ENCODE results near the gene PLK3.

PLK3 gene

GRCh38 chr1:44775930-44776729 is 24.0 kb upstream of the PLK3 start:
- no peak for TF ChIP-seq CTCF (IDR thresholded peaks at IDR 0.05; ENCODE audit: low read length)
- TF ChIP-seq EZH2phosphoT487 (IDR thresholded peaks at IDR 0.05; ENCODE audit: low read length) = no peak
- no peak for TF ChIP-seq EZH2 (optimal IDR thresholded peaks at IDR 0.05; ENCODE audit: low read depth, low read length)
- H3K36me3 ChIP-seq (replicated peaks; ENCODE audit: insufficient read depth, low read length) = peaks cover 18% of the 10 kb centered on the region
- H3K4me3 ChIP-seq (ENCODE audit: low read length) = peak overlapping the region; percentile 98
- H3K27ac ChIP-seq (ENCODE audit: low read length) = peak overlapping the region; percentile 67
- peak overlapping the region; percentile 90 for H3K9ac ChIP-seq (ENCODE audit: low read length)
- peaks cover 41% of the 10 kb centered on the region for H3K79me2 ChIP-seq (ENCODE audit: low read length)
- H3K27me3 ChIP-seq (replicated peaks; ENCODE audit: insufficient read depth, low read length) = no peaks in the 10 kb centered on the region
- H3F3A ChIP-seq (ENCODE audit: insufficient read depth, low read length) = peaks cover 42% of the 10 kb centered on the region
- peak overlapping the region; percentile 74 for H3K4me2 ChIP-seq (ENCODE audit: low read depth, low read length)
- peak; percentile 33 for DNase-seq
- H3K9me3 ChIP-seq (replicated peaks; ENCODE audit: insufficient read depth, low read length) = no peaks in the 10 kb centered on the region
- no peaks in the 10 kb centered on the region for H3K9me2 ChIP-seq (replicated peaks; ENCODE audit: insufficient read depth, low read length)
- 0 out of 2 replicates have a peak overlapping the region, but pooled peaks have one; percentile 98 for H2AFZ ChIP-seq (ENCODE audit: low read length)
- peaks cover 11% of the 10 kb centered on the region; the same call in 1 of the 2 replicates for H4K20me1 ChIP-seq (ENCODE audit: insufficient read depth, low read length)
- H3K4me1 ChIP-seq (ENCODE audit: low read length) = 0 out of 2 replicates have a peak, but pooled peaks cover 7% of the 10 kb centered on the region

GRCh38 chr1:44776730-44777068 is 23.5 kb upstream of the PLK3 start:
- H4K20me1 ChIP-seq (ENCODE audit: insufficient read depth, low read length) = peaks cover 11% of the 10 kb centered on the region; the same call in 1 of the 2 replicates
- DNase-seq = no peak
- peak overlapping the region; percentile 90 for H3K9ac ChIP-seq (ENCODE audit: low read length)
- peaks cover 18% of the 10 kb centered on the region for H3K36me3 ChIP-seq (replicated peaks; ENCODE audit: insufficient read depth, low read length)
- TF ChIP-seq CTCF (IDR thresholded peaks at IDR 0.05; ENCODE audit: low read length) (no peak), EZH2phosphoT487 (IDR thresholded peaks at IDR 0.05; ENCODE audit: low read length) (no peak), EZH2 (optimal IDR thresholded peaks at IDR 0.05; ENCODE audit: low read depth, low read length) (no peak)
- no peak overlapping the region for H2AFZ ChIP-seq (ENCODE audit: low read length)
- H3K9me3 ChIP-seq (replicated peaks; ENCODE audit: insufficient read depth, low read length) = no peaks in the 10 kb centered on the region
- H3K4me2 ChIP-seq (ENCODE audit: low read depth, low read length) = peak overlapping the region; percentile 74
- H3K9me2 ChIP-seq (replicated peaks; ENCODE audit: insufficient read depth, low read length) = no peaks in the 10 kb centered on the region
- peaks cover 41% of the 10 kb centered on the region for H3K79me2 ChIP-seq (ENCODE audit: low read length)
- H3K27me3 ChIP-seq (replicated peaks; ENCODE audit: insufficient read depth, low read length) = no peaks in the 10 kb centered on the region
- peak overlapping the region; percentile 98 for H3K4me3 ChIP-seq (ENCODE audit: low read length)
- 0 out of 2 replicates have a peak, but pooled peaks cover 7% of the 10 kb centered on the region for H3K4me1 ChIP-seq (ENCODE audit: low read length)
- peaks cover 47% of the 10 kb centered on the region for H3F3A ChIP-seq (ENCODE audit: insufficient read depth, low read length)
- H3K27ac ChIP-seq (ENCODE audit: low read length) = peak overlapping the region; percentile 67; the same call in 1 of the 2 replicates

- Histone ChIP-seq H4K20me1 (ENCODE audit: insufficient read depth, low read length) (peaks cover 11% of the 10 kb centered on the region; the same call in 1 of the 2 replicates), H3K27me3 (replicated peaks; ENCODE audit: insufficient read depth, low read length) (no peaks in the 10 kb centered on the region), H3K36me3 (replicated peaks; ENCODE audit: insufficient read depth, low read length) (peaks cover 18% of the 10 kb centered on the region), H3K4me1 (ENCODE audit: low read length) (0 out of 2 replicates have a peak, but pooled peaks cover 7% of the 10 kb centered on the region), H3F3A (ENCODE audit: insufficient read depth, low read length) (peaks cover 48% of the 10 kb centered on the region), H3K9ac (ENCODE audit: low read length) (no peak overlapping the region; the same call in 1 of the 2 replicates), H3K4me2 (ENCODE audit: low read depth, low read length) (peak overlapping the region; percentile 74; the same call in 1 of the 2 replicates), H3K79me2 (ENCODE audit: low read length) (peaks cover 41% of the 10 kb centered on the region), H2AFZ (ENCODE audit: low read length) (no peak overlapping the region), H3K9me2 (replicated peaks; ENCODE audit: insufficient read depth, low read length) (no peaks in the 10 kb centered on the region), H3K4me3 (ENCODE audit: low read length) (peak overlapping the region; percentile 98; the same call in 1 of the 2 replicates), H3K27ac (ENCODE audit: low read length) (no peak overlapping the region), H3K9me3 (replicated peaks; ENCODE audit: insufficient read depth, low read length) (no peaks in the 10 kb centered on the region)
- no peak for DNase-seq
- TF ChIP-seq EZH2 (optimal IDR thresholded peaks at IDR 0.05; ENCODE audit: low read depth, low read length) = no peak
- no peak for TF ChIP-seq CTCF (IDR thresholded peaks at IDR 0.05; ENCODE audit: low read length)
- TF ChIP-seq EZH2phosphoT487 (IDR thresholded peaks at IDR 0.05; ENCODE audit: low read length) = no peak
Observed at GRCh38 chr1:44777547-44777946, 22.6 kb upstream of the PLK3 start.

Data from MM.1S (cell line).